Caco-2 (cell line): ENCODE measurements around the gene PKD2. TPM values are rescaled to one million over a fixed set of nuclear protein-coding genes. Genes with fewer than 3 reads are reported as not detected.

Source experiments
- BruUV-seq: library from RNA; stranded (reverse); fragments of 400-500 nt; replicated peaks from 2 replicates; lab custom pipeline; 2021; lab: Mats Ljungman, UMichigan
- CTCF ChIA-PET: fragments of 300-600 bp; sonication (Branson Sonifier 250); formaldehyde crosslinking; loops from one replicate; lab custom pipeline; 2022; ENCODE audit warnings: antibody characterized with exemption; lab: Charles Lee
- POLR2A ChIA-PET: fragments of 300-600 bp; sonication (Branson Sonifier 250); formaldehyde crosslinking; loops from one replicate; lab custom pipeline; 2022; ENCODE audit warnings: antibody characterized with exemption; lab: Charles Lee
- DNase-seq, 2 experiments: peaks; one replicate each; pipeline versions ENCODE4 v3.0.0 to v3.0.0-alpha.2; 2020 to 2022
- H3K27me3 ChIP-seq: replicated peaks from 2 replicates; pipeline ENCODE4 v1.6.0; 2011; ENCODE audit warnings: low read length; ENCODE audit not compliant: control insufficient read depth, insufficient read depth
- H3K36me3 ChIP-seq: 2 replicates; pipeline ENCODE4 v1.5.1; 2011; ENCODE audit warnings: low read length; ENCODE audit not compliant: control insufficient read depth, insufficient read depth
- H3K4me1 ChIP-seq: fragments of 250-450 bp; sonication (Bioruptor Pico); 2 replicates; pipeline ENCODE4 v1.5.1; 2020; ENCODE audit warnings: mild to moderate bottlenecking
- H3K4me3 ChIP-seq: 2 replicates; pipeline ENCODE4 v1.5.1; 2011; ENCODE audit warnings: low read depth, mild to moderate bottlenecking, control low read depth, low read length
- H3K9me3 ChIP-seq: fragments of 250-450 bp; sonication (Bioruptor Pico); 2 replicates; pipeline ENCODE4 v1.5.1; 2020; ENCODE audit warnings: mild to moderate bottlenecking, moderate library complexity
- H3K27ac Mint-ChIP-seq: one replicate; pipeline ENCODE4 v1.8.0; 2022; ENCODE audit warnings: mixed read lengths; ENCODE audit not compliant: unreplicated experiment
- H3K27me3 Mint-ChIP-seq: one replicate; pipeline ENCODE4 v1.8.0; 2022; ENCODE audit warnings: mixed read lengths; ENCODE audit not compliant: insufficient read depth, unreplicated experiment
- H3K36me3 Mint-ChIP-seq: one replicate; pipeline ENCODE4 v1.8.0; 2022; ENCODE audit warnings: mild to moderate bottlenecking, mixed read lengths; ENCODE audit not compliant: insufficient read depth, unreplicated experiment
- H3K4me1 Mint-ChIP-seq: one replicate; pipeline ENCODE4 v1.8.0; 2022; ENCODE audit warnings: low read depth, mixed read lengths; ENCODE audit not compliant: unreplicated experiment
- H3K4me3 Mint-ChIP-seq: one replicate; pipeline ENCODE4 v1.8.0; 2022; ENCODE audit warnings: mild to moderate bottlenecking, moderate library complexity, mixed read lengths; ENCODE audit not compliant: unreplicated experiment
- H3K9me3 Mint-ChIP-seq: one replicate; pipeline ENCODE4 v1.8.0; 2022; ENCODE audit warnings: mixed read lengths; ENCODE audit not compliant: unreplicated experiment
- CTCF ChIP-seq, 2 experiments: fragments of 200-600 bp in 1 of 2; IDR thresholded peaks; 1 replicate in 1 of 2; 2 replicates in 1 of 2; pipeline versions ENCODE4 v1.5.1 to v1.8.0; 2011 to 2022; ENCODE audit warnings: antibody characterized with exemption in 1 of 2, control low read depth in 1 of 2, inconsistent platforms in 1 of 2, low read depth in 1 of 2, low read length in 1 of 2, mild to moderate bottlenecking in 1 of 2, moderate library complexity in 1 of 2; ENCODE audit not compliant: insufficient read depth in 1 of 2, severe bottlenecking in 1 of 2, unreplicated experiment in 1 of 2
- intact Hi-C: fragments of 100-400 bp; cut with micrococcal nuclease; formaldehyde crosslinking; loops from one replicate; pipeline ENCODE4 v1.10.0; 2022; ENCODE audit not compliant: unreplicated experiment
- total RNA-seq: library from RNA; stranded (reverse); gene quantifications from 2 replicates; pipeline ENCODE4 v1.2.3, GENCODE V29; 2022

The PKD2 gene
- total RNA-seq, 1 experiment from 2014 or later, result 7.3 TPM

GRCh38 chr4:88077911-88078524 is 70.6 kb downstream of the PKD2 start:
- H3K27me3 Mint-ChIP-seq, result no peaks in the 10 kb centered on the region
- Histone ChIP-seq H3K4me3 (no peak overlapping the region), H3K9me3 (no peaks in the 10 kb centered on the region), H3K36me3 (no peaks in the 10 kb centered on the region), H3K27me3 (no peaks in the 10 kb centered on the region), H3K4me1 (no peaks in the 10 kb centered on the region)
- intact Hi-C loops, result no loop called here
- no peaks in the 10 kb centered on the region for H3K9me3 Mint-ChIP-seq
- no peak for DNase-seq
- H3K4me3 Mint-ChIP-seq, result no peak overlapping the region
- no peaks in the 10 kb centered on the region for H3K4me1 Mint-ChIP-seq
- BruUV-seq, result no TSS peak
- H3K27ac Mint-ChIP-seq, result no peak overlapping the region
- no peaks in the 10 kb centered on the region for H3K36me3 Mint-ChIP-seq
- no peak for TF ChIP-seq CTCF (IDR thresholded peaks at IDR 0.05; ENCODE audit: insufficient read depth in 1 of 2, low read depth in 1 of 2, low read length in 1 of 2, severe bottlenecking in 1 of 2, unreplicated experiment in 1 of 2)
- ChIA-PET CTCF (no interaction called here), POLR2A (no interaction called here)

GRCh38 chr4:88078579-88078978 is 71.1 kb downstream of the PKD2 start:
- DNase-seq, result no peak
- Histone ChIP-seq H3K36me3 (no peaks in the 10 kb centered on the region), H3K4me1 (no peaks in the 10 kb centered on the region), H3K9me3 (no peaks in the 10 kb centered on the region), H3K27me3 (no peaks in the 10 kb centered on the region), H3K4me3 (no peak overlapping the region)
- Mint-ChIP-seq H3K4me1 (no peaks in the 10 kb centered on the region), H3K36me3 (no peaks in the 10 kb centered on the region), H3K27ac (no peak overlapping the region), H3K27me3 (no peaks in the 10 kb centered on the region), H3K4me3 (no peak overlapping the region), H3K9me3 (no peaks in the 10 kb centered on the region)
- BruUV-seq, result no TSS peak
- no peak for TF ChIP-seq CTCF (IDR thresholded peaks at IDR 0.05; ENCODE audit: insufficient read depth in 1 of 2, low read depth in 1 of 2, low read length in 1 of 2, severe bottlenecking in 1 of 2, unreplicated experiment in 1 of 2)
- ChIA-PET POLR2A (no interaction called here), CTCF (no interaction called here)
- intact Hi-C loops, result no loop called here

GRCh38 chr4:88080626-88081025 is 73.2 kb downstream of the PKD2 start:
- ChIA-PET CTCF (no interaction called here), POLR2A (no interaction called here)
- no TSS peak for BruUV-seq
- no peaks in the 10 kb centered on the region for H3K27me3 ChIP-seq
- Mint-ChIP-seq H3K4me3 (no peak overlapping the region), H3K27ac (no peak overlapping the region), H3K27me3 (no peaks in the 10 kb centered on the region), H3K4me1 (no peaks in the 10 kb centered on the region), H3K36me3 (no peaks in the 10 kb centered on the region), H3K9me3 (no peaks in the 10 kb centered on the region)
- no peaks in the 10 kb centered on the region for H3K4me1 ChIP-seq
- DNase-seq, result no peak
- no peaks in the 10 kb centered on the region for H3K9me3 ChIP-seq
- no peak for TF ChIP-seq CTCF (IDR thresholded peaks at IDR 0.05; ENCODE audit: insufficient read depth in 1 of 2, low read depth in 1 of 2, low read length in 1 of 2, severe bottlenecking in 1 of 2, unreplicated experiment in 1 of 2)
- H3K36me3 ChIP-seq, result no peaks in the 10 kb centered on the region
- H3K4me3 ChIP-seq, result no peak overlapping the region
- intact Hi-C loops, result no loop called here
